ENCODE results near the gene KCNIP4.

GRCh38 chr4:21470535-21470934, 478.0 kb downstream of the KCNIP4 start:
- TF ChIP-seq, protein P1, sequence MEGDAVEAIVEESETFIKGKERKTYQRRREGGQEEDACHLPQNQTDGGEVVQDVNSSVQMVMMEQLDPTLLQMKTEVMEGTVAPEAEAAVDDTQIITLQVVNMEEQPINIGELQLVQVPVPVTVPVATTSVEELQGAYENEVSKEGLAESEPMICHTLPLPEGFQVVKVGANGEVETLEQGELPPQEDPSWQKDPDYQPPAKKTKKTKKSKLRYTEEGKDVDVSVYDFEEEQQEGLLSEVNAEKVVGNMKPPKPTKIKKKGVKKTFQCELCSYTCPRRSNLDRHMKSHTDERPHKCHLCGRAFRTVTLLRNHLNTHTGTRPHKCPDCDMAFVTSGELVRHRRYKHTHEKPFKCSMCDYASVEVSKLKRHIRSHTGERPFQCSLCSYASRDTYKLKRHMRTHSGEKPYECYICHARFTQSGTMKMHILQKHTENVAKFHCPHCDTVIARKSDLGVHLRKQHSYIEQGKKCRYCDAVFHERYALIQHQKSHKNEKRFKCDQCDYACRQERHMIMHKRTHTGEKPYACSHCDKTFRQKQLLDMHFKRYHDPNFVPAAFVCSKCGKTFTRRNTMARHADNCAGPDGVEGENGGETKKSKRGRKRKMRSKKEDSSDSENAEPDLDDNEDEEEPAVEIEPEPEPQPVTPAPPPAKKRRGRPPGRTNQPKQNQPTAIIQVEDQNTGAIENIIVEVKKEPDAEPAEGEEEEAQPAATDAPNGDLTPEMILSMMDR (IDR thresholded peaks at IDR 0.05; ENCODE audit: poor library complexity) = no peak
- no peak for TF ChIP-seq EZH2 (IDR thresholded peaks at IDR 0.05; ENCODE audit: borderline replicate concordance)

All from hepatocyte (in vitro differentiated cells).